HG02885 (cell line): ENCODE measurements around the gene NUP58.

Experiments used
- ATAC-seq: cut with Tn5 transposase; IDR thresholded peaks from one replicate; pipeline ENCODE4 v1.9.1; 2021; ENCODE audit warnings: mild to moderate bottlenecking; ENCODE audit not compliant: unreplicated experiment, poor library complexity

NUP58 gene

DNA sequence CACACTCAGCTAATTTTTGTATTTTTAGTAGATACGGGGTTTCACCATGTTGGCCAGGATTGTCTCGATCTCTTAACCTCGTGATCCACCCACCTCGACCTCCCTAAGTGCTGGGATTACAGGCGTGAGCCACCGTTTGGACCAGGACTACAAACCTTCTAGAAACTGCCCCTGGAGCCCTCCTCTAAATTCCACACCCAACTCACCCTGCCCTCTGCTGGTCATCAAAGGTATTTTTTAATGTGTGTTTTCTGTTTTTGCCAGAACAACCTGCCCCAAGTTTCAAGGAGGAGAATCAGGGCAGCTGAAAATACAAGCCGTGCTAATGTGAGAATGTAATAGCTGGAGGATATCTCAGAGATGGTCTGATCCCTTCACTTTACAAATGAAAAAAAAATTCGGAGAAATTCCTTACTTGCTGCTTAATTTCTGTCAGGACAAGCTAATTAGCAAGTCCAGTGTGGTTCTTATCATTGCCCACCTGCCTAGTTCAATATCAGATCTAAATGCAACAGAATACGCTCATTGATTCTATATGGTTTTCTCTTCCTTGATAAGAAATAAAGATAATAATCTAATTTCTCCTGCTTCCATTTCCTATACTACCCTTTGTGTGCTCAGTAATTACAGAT, 74.4 kb downstream of the NUP58 start:
- no peak for ATAC-seq

GRCh38 chr13:25377244-25377962, 76.0 kb downstream of the NUP58 start:
- ATAC-seq = no peak

DNA sequence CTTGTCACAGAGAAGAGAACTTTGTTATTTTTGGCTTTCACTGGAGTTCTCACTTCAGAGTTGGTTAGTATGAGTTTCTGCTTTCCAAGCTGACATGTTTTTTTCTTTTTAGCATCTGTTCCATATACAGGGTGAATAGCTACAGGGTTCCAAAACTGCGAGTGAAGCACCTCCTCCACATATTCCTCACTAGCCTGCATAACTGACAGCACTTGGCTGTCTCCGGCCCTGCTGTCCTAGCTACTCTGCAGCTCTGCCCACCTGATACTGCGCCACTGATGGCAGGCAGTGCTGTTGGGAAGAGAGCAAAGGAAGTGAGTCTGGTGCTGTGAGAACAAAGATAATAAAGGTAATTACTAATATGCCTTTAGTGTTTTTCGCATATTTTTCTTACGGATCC, 77.1 kb downstream of the NUP58 start:
- no peak for ATAC-seq

DNA sequence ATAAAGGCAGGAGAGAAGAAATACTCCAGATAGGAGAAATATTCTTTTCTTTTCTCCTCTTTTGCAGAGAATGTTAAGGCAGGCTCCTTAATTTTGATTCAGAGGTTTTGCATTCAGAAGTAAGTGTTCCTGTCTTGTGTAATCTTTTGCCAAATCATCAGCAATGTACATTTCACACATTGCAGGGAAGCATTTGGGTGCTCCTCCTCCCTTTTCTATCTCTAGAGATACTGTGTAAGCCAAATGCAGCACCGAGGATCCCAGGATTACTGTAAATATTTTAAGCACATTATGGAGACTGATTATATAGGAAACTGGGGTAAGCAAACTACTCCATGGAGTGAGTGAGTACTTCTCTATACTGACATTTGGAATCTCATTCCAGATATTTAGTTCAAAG, 77.6 kb downstream of the NUP58 start:
- no peak for ATAC-seq

GRCh38 chr13:25380082-25380481, 78.7 kb downstream of the NUP58 start:
- no peak for ATAC-seq

DNA sequence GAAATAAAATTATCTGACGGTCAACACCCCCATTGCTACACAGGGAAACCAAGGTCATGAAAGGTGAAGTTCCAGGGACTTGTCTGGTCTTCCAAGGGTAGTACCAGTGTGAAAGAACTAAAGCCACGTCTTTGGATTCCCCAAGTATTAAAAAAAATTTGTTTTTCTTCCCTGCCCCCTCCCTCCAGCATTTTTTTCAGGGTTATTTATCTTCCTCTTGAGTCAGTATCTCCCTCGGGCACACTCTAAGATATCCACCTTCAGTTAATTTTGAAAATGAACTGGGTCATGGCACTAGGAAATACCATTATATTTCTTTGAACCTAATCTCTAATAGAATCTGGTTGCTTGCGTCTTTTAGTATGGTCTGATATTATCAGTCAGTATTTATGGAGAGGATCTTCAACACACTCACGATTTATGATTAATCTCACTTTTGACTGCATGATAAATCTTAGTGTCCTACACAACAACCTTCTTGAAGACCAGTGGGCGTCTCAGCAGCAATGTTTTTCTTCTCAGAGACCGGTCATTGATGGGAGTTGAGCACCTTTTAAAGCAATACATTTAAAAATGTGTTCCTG, 79.4 kb downstream of the NUP58 start:
- no peak for ATAC-seq

GRCh38 chr13:25384758-25385410, 83.5 kb downstream of the NUP58 start:
- no peak for ATAC-seq

DNA sequence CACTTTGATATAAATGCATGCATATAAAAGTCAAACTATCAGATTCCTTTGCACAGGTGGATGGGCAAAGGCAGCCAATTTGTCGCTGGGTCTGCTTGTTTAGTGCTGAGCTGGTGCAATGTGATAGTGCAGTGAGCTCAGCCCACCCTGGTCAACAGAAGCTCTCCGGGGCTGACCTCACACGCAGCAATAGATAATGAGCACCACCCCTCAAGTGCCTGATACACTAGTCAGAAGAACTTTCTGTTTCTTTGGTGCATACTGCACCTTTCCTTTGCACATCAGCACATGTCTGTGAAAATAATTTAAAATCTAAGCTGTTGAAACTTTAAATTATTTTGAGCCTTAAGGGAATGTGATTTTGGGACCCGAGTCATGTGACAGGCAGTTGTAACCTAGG, 90.5 kb downstream of the NUP58 start:
- no peak for ATAC-seq
